ENCODE results near the gene ARMC10. TPM values are rescaled to one million over a fixed set of nuclear protein-coding genes. Genes with fewer than 3 reads are reported as not detected.

The ARMC10 gene
- total and polyA plus RNA-seq, 2 donors (not counting 3 experiments of a cell fraction or from before 2014, with no cell fraction given): 16.6 to 39.2 TPM

DNA sequence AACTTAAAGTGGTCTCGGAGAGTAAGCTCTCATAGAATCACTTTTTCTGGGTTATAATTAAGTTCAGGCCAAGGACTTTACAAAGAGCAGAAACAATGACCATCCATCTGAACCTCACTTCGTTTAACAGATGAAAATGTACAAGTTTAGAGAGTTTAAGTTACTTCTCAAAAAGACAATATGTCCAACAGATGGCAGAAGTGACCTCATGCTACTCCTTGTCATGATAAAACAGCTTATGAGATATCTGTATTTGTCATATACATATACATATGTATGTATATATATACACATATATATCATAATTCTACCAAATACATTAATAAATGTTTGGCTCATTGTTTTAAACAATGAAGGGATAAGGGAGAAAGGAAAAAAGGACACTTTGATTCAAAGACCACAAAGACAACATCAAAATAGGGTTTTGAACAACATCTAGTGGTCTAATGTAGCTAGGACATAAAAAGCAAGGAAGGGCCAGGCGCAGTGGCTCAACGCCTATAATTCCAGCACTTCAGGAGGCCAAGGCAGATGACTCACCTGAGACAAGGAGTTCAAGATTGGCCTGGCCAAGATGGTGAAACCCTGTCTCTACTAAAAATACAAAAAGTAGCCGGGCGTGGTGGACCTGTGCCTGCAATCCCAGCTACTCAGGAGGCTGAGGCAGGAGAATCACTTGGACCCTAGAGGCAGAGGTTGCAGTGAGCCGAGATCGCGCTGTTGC is 56.1 kb downstream of the ARMC10 start:
- CTCF ChIA-PET: interaction anchor here (0.8 to 1.4 kb wide), 3 partner anchors 9 to 46 kb away, joined by 3 read pairs; no protein-coding TSS in a partner anchor
- dilution Hi-C loops (cut with MboI; ENCODE audit: extremely low pct_ligation_motif_present, low sequenced_read_pairs) (no loop called here), intact Hi-C loops (cut with micrococcal nuclease) (no loop called here)
- Histone ChIP-seq H3K4me3 (replicated peaks in 1 of 3; ENCODE audit: insufficient read depth in 1 of 3, low read depth in 1 of 3, low read length in 3 of 3) (no peak overlapping the region), H3K4me1 (ENCODE audit: control insufficient read depth, extremely low read depth, insufficient read depth, low read length) (no peaks in the 10 kb centered on the region), H2AFZ (ENCODE audit: low read depth, low read length) (no peak overlapping the region), H3K79me2 (ENCODE audit: control insufficient read depth, insufficient read depth, low read length) (peaks cover 3% of the 10 kb centered on the region), H3K4me2 (ENCODE audit: insufficient read depth, low read length) (no peak overlapping the region), H3K36me3 (ENCODE audit: control insufficient read depth in 2 of 2, extremely low read depth in 1 of 2, insufficient read depth in 2 of 2, low read length in 2 of 2) (peaks cover 0 to 2% of the 10 kb centered on the region in 2 experiments), H3K9ac (replicated peaks; ENCODE audit: extremely low read depth, insufficient read depth, low read length) (no peak overlapping the region), H4K20me1 (replicated peaks; ENCODE audit: control insufficient read depth, extremely low read depth, insufficient read depth, low read length) (no peaks in the 10 kb centered on the region), H3K9me1 (replicated peaks; ENCODE audit: control insufficient read depth, extremely low read depth, insufficient read depth, low read length) (no peaks in the 10 kb centered on the region), H3K27ac (ENCODE audit: insufficient read depth, low read depth, low read length) (no peak overlapping the region), H3K9me3 (replicated peaks; ENCODE audit: control insufficient read depth, insufficient read depth, low read length) (no peaks in the 10 kb centered on the region), H3K27me3 (ENCODE audit: control insufficient read depth in 2 of 2, insufficient read depth in 2 of 2, low read length in 2 of 2) (no peaks in the 10 kb centered on the region)
- no peak for TF ChIP-seq FOS (IDR thresholded peaks at IDR 0.05; ENCODE audit: borderline replicate concordance, insufficient read depth, low read length)
- no peak for TF ChIP-seq EZH2 (IDR thresholded peaks at IDR 0.05; ENCODE audit: borderline replicate concordance, low read depth, low read length, severe bottlenecking)
- no peak for TF ChIP-seq POLR2A (IDR thresholded peaks at IDR 0.05; ENCODE audit: low read depth, low read length)
- TF ChIP-seq GATA2 (IDR thresholded peaks at IDR 0.05; ENCODE audit: insufficient read depth, insufficient read length, low read depth, low read length): no peak
- TF ChIP-seq, protein P1, sequence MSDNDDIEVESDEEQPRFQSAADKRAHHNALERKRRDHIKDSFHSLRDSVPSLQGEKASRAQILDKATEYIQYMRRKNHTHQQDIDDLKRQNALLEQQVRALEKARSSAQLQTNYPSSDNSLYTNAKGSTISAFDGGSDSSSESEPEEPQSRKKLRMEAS (IDR thresholded peaks at IDR 0.05; ENCODE audit: insufficient read depth, insufficient read length): no peak
- TF ChIP-seq POLR2AphosphoS5 (IDR thresholded peaks at IDR 0.05; ENCODE audit: insufficient read depth, low read depth, low read length): no peak
- no peak for TF ChIP-seq JUN (IDR thresholded peaks at IDR 0.05; ENCODE audit: borderline replicate concordance, insufficient read depth, insufficient read length, low read depth)
- TF ChIP-seq, protein P2, sequence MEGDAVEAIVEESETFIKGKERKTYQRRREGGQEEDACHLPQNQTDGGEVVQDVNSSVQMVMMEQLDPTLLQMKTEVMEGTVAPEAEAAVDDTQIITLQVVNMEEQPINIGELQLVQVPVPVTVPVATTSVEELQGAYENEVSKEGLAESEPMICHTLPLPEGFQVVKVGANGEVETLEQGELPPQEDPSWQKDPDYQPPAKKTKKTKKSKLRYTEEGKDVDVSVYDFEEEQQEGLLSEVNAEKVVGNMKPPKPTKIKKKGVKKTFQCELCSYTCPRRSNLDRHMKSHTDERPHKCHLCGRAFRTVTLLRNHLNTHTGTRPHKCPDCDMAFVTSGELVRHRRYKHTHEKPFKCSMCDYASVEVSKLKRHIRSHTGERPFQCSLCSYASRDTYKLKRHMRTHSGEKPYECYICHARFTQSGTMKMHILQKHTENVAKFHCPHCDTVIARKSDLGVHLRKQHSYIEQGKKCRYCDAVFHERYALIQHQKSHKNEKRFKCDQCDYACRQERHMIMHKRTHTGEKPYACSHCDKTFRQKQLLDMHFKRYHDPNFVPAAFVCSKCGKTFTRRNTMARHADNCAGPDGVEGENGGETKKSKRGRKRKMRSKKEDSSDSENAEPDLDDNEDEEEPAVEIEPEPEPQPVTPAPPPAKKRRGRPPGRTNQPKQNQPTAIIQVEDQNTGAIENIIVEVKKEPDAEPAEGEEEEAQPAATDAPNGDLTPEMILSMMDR (IDR thresholded peaks at IDR 0.05; ENCODE audit: extremely low read depth in 1 of 2, insufficient read depth in 1 of 2, low read depth in 1 of 2, low read length in 2 of 2): no peak
- TF ChIP-seq MYC (IDR thresholded peaks at IDR 0.05; ENCODE audit: low read depth, low read length): no peak
- POLR2A ChIA-PET: interaction anchor here (0.7 kb wide), 1 partner anchor 257 kb away, joined by 3 read pairs; no protein-coding TSS in a partner anchor
- BruUV-seq (replicated peaks): no TSS peak
- DNase-seq (ENCODE audit: low read depth, low spot score) (no peak), FAIRE-seq (no peak)

All from endothelial cell of umbilical vein (primary cell).